Posterior cingulate gyrus (tissue), 11 donors: Measurements from ENCODE around the gene ZDHHC14.
A peak's percentile ranks its signal among the peaks of the same experiment; 100 is the strongest.
"Not testable (repeated sequence)": the region's sequence is repeated elsewhere in the genome, so short reads cannot be mapped to it uniquely, and the experiment has no call there.

Experiments
- DNase-seq, 10 donors: peaks; one replicate each; pipeline versions ENCODE4 v3.0.0 to v3.0.0-alpha.2; 2020 to 2021; ENCODE audit warnings: mixed read lengths in 3 of 10
- intact Hi-C: fragments of 100-400 bp; cut with DNase I; formaldehyde crosslinking; loops from one replicate; pipeline ENCODE4 v1.15.1; 2023

Gene ZDHHC14

DNA sequence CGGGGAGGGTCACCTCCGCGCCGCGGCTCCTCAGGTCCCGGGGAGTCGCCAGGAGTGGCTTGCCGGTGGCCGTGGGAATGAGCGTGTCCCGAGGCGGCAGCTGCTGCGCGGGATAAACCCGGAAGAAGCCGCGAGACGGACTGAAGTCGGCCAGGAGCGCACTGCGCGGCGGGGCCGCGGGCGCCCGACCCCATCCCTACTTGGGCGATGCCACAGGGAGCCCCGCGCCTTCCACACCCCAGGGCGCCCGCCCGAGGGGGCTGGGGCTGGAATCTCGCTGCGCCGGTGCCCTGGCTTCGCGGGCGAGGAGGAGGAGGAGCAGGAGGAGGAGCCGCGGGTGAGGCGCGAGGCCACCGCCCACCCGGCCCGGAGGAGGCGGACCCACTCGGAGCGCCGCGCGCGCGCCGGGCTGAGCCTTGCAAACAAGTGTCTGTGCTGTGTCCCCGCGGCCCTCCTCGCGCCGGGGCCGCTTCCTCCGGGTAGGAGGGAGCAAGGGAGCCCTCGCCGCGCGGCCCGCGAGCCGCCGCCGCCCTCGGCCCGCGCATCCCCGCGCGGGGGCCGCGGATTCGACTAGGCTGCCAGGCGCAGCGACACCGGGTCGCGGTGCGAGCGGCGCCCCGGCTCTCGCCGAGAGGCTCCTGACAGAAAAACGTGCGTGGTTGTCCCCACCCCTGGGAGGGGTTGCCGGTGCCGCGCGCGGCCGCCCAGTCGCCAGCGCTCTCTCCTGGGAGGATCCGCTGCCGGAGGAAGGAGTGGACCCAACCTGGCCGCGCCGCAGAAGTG, at the start of gene ZDHHC14:
Gene ZDHHC14, plus strand, starts transcription at position 412 of the 783 bp plus-strand sequence.
- DNase-seq = peak; percentile 80 to 99 (median 94)
- intact Hi-C loops = loop anchor here (2.0 to 5.0 kb wide), 3 partner anchors 56 to 81 kb away; no protein-coding TSS in a partner anchor

GRCh38 chr6:157332813-157333212, 48.2 kb upstream of the ZDHHC14 start:
- no peak for DNase-seq
- intact Hi-C loops = no loop called here

DNA sequence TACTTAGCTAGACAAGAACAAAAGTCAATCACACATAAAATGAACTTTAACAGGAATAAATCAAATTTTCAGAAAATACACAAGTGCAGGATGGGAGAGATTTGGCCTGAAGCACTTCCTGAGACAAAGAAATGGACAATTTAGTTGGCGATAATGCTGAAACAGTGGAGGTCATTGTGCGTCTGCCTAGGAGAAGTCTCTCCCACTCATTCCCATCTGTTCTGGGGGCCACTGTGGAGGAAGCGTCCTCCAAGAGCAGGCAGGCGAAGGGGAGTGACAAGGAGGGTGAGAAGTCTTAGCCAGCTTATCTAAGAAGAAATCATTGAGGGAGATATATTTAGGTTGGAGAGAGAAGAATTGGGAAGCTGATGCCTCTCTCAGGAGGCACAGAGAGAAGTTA, 47.5 kb upstream of the ZDHHC14 start:
- DNase-seq = peak in 1 of 10 donors; percentile 84
- intact Hi-C loops = no loop called here

- intact Hi-C loops = no loop called here
- DNase-seq = no peak
Measured at GRCh38 chr6:157333956-157334355, 47.0 kb upstream of the ZDHHC14 start.

GRCh38 chr6:157335829-157336228, 45.2 kb upstream of the ZDHHC14 start:
- intact Hi-C loops = no loop called here
- no peak for DNase-seq

DNA sequence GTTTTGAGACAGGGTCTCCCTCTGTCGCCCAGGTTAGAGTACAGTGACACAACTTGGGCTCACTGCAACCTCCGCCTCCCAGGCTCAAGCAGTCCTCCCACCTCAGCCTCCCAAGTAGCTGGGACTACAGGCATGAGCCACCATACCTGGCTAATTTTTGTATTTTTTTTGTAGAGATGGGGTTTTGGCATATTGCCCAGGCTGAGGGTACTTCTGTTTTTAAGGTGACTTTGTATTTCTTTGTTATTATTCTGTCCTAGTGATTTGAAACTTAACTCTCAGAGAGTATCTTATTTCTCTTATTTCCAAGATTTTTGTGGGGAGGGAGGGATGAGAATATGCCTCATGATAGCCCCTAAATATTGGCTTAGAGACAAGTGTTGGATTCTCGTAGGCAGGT, 43.7 kb upstream of the ZDHHC14 start:
- intact Hi-C loops, DNase-seq: not testable (repeated sequence)

DNA sequence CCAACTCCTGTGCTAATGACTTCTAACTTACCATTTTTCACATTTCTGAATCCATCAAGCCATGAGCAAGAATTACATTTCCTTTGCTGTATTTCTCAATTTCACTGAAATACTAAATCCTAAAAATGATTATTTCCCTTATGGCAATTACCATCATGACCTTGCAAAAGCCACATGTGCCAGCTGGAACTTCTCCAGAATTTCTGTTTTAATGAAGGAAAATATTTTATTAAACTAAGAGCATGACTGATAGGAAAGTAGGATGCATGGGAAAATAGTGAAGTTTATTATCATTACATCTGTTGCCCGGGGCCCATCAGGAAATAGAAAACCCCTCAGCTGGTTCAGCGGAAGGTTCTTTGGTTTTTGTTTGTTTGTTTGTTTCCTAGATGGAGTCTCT, 43.2 kb upstream of the ZDHHC14 start:
- intact Hi-C loops = no loop called here
- no peak for DNase-seq

- intact Hi-C loops = no loop called here
- DNase-seq = no peak
Measured at GRCh38 chr6:157339432-157339831, 41.6 kb upstream of the ZDHHC14 start.

DNA sequence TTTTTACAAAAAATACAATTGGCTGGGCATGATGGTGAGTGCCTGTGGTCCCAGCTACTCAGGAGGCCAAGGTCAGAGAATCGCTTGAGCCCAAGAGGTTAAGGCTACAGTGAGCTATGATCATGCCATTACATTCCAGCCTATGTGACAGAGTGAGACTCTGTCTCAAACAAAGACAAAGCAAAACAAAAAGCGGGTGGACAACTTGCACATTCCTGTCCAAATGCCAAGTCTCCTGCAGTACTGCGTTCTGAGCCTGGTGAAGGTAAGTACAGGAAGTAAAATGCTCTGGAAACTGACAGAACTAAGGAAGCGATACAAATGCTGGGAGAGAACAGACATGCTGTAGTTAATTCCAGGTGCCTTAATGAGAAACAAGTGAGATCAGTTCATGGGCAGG, 37.3 kb upstream of the ZDHHC14 start:
- DNase-seq = no peak
- intact Hi-C loops = no loop called here

DNA sequence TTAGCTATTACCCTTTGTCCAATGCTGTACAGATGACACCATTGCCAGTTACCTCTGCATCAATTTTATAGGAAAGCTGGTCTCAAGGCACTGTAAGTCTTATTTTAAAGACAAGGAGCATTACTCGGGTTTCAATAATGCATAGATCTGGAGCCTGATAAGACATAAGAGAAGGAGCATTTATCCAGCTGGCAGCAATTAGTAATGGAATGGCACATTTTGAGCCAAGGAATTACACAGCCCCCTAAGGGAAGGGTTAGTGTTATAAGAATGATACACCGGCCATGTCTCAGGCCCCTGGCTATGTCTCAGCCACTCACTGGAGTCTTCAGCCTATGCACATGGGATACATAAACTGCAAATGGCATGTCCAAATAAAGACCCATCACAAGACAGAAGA, 34.6 kb upstream of the ZDHHC14 start:
- intact Hi-C loops = no loop called here
- DNase-seq = no peak

DNA sequence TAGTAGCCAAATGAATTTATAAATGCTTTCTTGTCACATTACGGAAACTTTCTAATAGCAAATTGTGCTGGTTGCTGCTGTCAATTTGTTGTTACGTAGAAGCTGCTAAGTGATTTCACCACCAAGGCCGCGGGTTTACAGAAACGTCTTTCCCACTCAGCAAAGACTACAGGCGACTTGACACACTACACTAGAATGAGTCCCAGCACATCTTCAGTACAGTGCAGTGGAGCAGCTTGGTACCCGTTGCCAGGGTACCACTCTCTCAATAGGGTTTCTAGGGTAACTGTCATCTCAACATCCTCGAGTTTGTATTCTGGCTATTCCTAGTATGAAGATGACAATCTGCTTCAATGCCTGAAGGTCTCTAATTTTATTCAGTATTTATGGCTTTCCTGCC, 22.7 kb upstream of the ZDHHC14 start:
- DNase-seq = no peak
- intact Hi-C loops = no loop called here

GRCh38 chr6:157361886-157362285, 19.1 kb upstream of the ZDHHC14 start:
- intact Hi-C loops = no loop called here
- no peak for DNase-seq

DNA sequence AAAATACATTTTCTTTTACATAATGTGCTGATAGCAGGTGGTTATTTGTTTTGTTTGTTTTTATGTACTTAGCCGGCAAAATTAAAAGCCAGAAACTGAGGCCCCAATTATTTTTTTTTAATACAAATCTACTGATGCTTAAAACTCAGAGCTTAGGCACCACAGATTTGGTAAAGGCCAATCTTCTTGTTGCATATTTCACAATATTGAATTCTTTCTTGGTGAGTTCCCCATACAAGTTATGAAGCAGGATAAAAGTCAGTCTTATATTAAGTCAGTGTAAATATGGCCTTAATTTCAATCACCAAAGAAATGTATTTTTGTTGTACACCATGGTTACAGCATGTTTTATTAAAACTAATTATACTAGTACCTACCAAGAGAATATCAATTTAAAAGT, 16.3 kb upstream of the ZDHHC14 start:
- intact Hi-C loops = no loop called here
- DNase-seq = no peak

GRCh38 chr6:157366648-157367047, 14.3 kb upstream of the ZDHHC14 start:
- intact Hi-C loops = no loop called here
- no peak for DNase-seq

- intact Hi-C loops = no loop called here
- no peak for DNase-seq
Measured at GRCh38 chr6:157368359-157369049, 12.5 kb upstream of the ZDHHC14 start.

DNA sequence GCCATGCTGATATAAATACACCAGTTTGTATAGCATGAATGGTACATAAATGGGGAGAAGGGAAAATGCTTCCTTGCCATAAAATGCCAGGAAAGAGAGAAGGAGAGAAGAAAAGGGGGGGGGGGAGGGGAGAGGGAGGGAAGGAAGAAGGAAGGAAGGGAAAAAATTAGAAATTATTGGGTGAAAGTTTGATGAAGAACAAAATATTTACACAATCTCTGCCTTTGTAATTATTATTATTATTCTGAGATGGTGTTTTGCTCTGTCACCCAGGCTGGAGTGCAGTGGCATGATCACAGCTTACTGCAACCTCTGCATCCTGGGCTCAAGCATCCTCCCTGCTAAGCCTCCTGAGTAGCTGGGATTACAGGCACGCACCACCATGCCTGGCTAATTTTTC, 10.2 kb upstream of the ZDHHC14 start:
- intact Hi-C loops = no loop called here
- DNase-seq = no peak

- no peak for DNase-seq
- intact Hi-C loops = no loop called here
Measured at GRCh38 chr6:157372501-157373280, 8.3 kb upstream of the ZDHHC14 start.

DNA sequence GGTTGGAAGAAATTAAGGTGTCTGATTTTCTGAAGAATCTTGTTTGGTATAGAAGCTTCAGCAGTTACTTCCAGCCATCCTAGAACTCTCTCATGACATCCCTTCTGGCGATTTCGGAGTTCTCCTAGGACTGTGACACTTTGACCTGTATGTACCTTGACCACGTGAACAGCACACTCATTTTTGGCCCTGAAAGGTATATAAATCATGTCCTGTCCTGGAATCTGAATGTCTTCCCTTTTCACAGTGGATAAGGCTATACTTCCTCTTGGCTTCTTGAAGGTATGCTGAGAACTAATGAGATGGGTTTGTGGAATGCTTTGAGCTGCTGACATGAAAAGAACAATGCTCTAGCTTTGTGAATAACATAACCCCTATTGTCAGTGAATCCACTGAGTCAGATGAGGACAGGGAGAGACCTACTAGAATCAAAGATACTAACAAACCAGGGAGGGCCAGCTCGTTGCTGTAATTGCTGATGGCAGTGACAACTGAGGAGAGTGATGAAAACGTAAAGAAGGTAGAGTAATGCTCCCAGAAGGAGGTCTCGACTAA, 6.0 kb upstream of the ZDHHC14 start:
- intact Hi-C loops = no loop called here
- no peak for DNase-seq

GRCh38 chr6:157376241-157376640, 4.7 kb upstream of the ZDHHC14 start:
- no peak for DNase-seq
- intact Hi-C loops = no loop called here

DNA sequence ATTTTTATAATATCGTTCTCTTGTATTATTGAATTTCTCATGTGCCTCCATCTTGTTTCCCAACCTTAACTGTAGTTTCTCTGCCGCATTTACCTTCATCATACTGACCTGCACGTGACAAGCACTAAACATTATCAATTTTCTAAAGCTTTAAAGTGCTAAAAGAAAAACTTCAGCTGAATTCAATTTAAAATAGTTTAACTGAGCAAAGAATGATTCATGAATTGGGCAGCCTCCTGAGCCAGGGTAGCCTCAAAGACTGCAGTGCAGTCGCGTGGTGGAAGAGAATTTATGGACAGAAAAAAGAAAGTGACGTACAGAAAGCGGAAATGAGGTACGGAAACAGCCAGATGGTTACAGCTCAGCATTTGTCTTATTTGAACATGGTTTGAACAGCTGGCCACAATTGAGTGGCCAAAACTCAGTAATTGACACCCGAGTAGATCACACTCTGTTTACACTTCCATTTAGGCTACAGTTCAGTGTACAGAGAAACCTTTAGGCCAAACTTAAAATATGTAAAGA, 4.2 kb upstream of the ZDHHC14 start:
- intact Hi-C loops = no loop called here
- no peak for DNase-seq
